Fibroblast of lung (primary cell): Measurements from ENCODE around the gene MACO1. TPM values are rescaled to one million over a fixed set of nuclear protein-coding genes. Genes with fewer than 3 reads are reported as not detected.

Experiments used
- DNase-seq, 2 donors: peaks; one replicate each; pipeline versions ENCODE4 v3.0.0 to v3.0.0-alpha.2; 2010; ENCODE audit warnings: low read depth in 2 of 2
- H2AFZ ChIP-seq: 2 replicates; pipeline ENCODE4 v1.5.1; 2012; ENCODE audit warnings: low read length, control low read depth, inconsistent platforms
- H3K27ac ChIP-seq: 2 replicates; pipeline ENCODE4 v1.5.1; 2011; ENCODE audit warnings: low read length, control low read depth; ENCODE audit not compliant: insufficient read depth
- H3K27me3 ChIP-seq: 2 replicates; pipeline ENCODE4 v1.5.1; 2011; ENCODE audit warnings: mild to moderate bottlenecking, low read length; ENCODE audit not compliant: control insufficient read depth, insufficient read depth
- H3K36me3 ChIP-seq: 2 replicates; pipeline ENCODE4 v1.5.1; 2011; ENCODE audit warnings: low read length; ENCODE audit not compliant: control insufficient read depth, insufficient read depth
- H3K4me1 ChIP-seq: 2 replicates; pipeline ENCODE4 v1.5.1; 2011; ENCODE audit warnings: low read length; ENCODE audit not compliant: control insufficient read depth, insufficient read depth; ENCODE audit errors: extremely low read depth
- H3K4me2 ChIP-seq: 2 replicates; pipeline ENCODE4 v1.5.1; 2011; ENCODE audit warnings: low read length, control low read depth; ENCODE audit not compliant: insufficient read depth; ENCODE audit errors: extremely low read depth
- H3K4me3 ChIP-seq, 4 experiments: fragments of 200-600 bp in 1 of 4; sonication (generic) in 1 of 4; replicated peaks in 1 of 4; 2 replicates each; pipeline ENCODE4 v1.5.1; 2011 to 2016; ENCODE audit warnings: low read length in 4 of 4, low read depth in 3 of 4, mild to moderate bottlenecking in 3 of 4, control low read depth in 2 of 4, inconsistent platforms in 1 of 4, mixed read lengths in 1 of 4; ENCODE audit not compliant: insufficient read depth in 1 of 4; ENCODE audit errors: control extremely low read depth in 1 of 4
- H3K79me2 ChIP-seq: 2 replicates; pipeline ENCODE4 v1.5.1; 2012; ENCODE audit warnings: mild to moderate bottlenecking, low read length, inconsistent platforms; ENCODE audit not compliant: control insufficient read depth, insufficient read depth
- H3K9ac ChIP-seq: 2 replicates; pipeline ENCODE4 v1.5.1; 2011; ENCODE audit warnings: mild to moderate bottlenecking, low read length, control low read depth; ENCODE audit not compliant: insufficient read depth
- H3K9me3 ChIP-seq: 2 replicates; pipeline ENCODE4 v1.5.1; 2012; ENCODE audit warnings: low read depth, low read length; ENCODE audit not compliant: control insufficient read depth, insufficient read depth
- H4K20me1 ChIP-seq: 2 replicates; pipeline ENCODE4 v1.5.1; 2011; ENCODE audit warnings: low read length; ENCODE audit not compliant: control insufficient read depth, insufficient read depth; ENCODE audit errors: extremely low read depth
- EZH2 ChIP-seq: IDR thresholded peaks from 2 replicates; pipeline ENCODE4 v1.5.1; 2012; ENCODE audit warnings: low read length, control low read depth, mild to moderate bottlenecking; ENCODE audit errors: missing control alignments
- polyA plus RNA-seq, 2 donors: library from polyadenylated mRNA; depleted of rRNA in 1 of 2; stranded (reverse) in 1 of 2; unstranded in 1 of 2; fragments of >200 nt; gene quantifications; 2 replicates each; pipeline ENCODE4 v1.2.1, GENCODE V29; 2011 to 2012; ENCODE audit warnings: missing spikeins in 1 of 2
- total RNA-seq: library from RNA; depleted of rRNA; stranded (reverse); fragments of >200 nt; gene quantifications from 2 replicates; pipeline ENCODE4 v1.2.1, GENCODE V29; 2014
- TF ChIP-seq, protein P1 (sequence below), 2 donors: IDR thresholded peaks in 1 of 2; conservative IDR thresholded peaks in 1 of 2; 1 replicate in 1 of 2; 2 replicates in 1 of 2; pipeline ENCODE4 v1.5.1; 2011 to 2012; ENCODE audit warnings: low read length in 2 of 2, control low read depth in 1 of 2, inconsistent platforms in 1 of 2, low read depth in 1 of 2, mild to moderate bottlenecking in 1 of 2

Gene MACO1
- total and polyA plus RNA-seq, 2 donors (not counting 1 experiment from before 2014, with no cell fraction given): 14.2 to 17.5 TPM

DNA sequence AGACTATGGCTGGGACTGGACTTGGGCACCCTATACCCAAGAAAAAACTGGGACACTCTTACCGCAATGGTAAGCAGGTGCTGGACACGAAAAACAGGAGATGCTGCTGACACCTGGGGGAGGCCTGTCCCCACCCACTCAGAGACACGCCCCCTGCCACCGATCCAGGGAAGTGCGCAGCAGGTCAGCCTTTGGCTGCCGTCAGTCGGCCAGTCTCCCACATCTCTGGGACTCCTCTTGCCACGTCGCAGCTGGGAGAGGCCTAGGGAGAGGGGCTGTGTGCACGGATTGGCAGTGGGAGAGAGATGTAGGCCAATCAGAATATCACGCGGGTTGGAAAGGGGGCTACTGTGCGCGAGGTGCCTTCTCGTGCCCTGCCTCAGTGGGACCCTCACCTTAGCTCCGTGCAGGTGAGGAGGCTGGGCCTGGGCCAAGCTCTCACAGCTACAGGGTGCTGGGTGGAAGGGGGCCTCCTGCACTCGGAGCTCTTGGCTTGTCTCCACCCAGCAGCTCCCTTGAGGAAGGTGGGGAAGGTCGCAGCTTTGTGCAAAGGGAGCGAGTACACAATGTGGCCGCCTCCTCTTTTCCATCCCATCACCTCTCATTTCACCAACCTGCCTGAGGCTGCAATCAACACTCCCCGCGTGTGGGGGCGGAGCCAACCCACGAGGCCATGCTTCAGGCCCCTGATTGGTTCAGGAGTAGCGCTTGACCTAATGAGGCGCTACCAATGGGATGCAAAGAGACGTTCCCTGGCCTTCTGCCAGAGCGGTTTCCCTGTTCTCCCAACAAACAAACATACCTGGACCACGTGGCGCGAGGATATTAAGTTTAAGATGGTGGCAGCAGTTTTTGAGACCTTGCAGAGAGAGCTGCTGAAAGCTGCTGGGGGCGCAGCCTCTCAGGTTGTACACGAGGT is 87.0 kb downstream of the MACO1 start:
- Histone ChIP-seq H3K27me3 (no peaks in the 10 kb centered on the region), H3K9me3 (no peaks in the 10 kb centered on the region), H2AFZ (no peak overlapping the region), H4K20me1 (no peaks in the 10 kb centered on the region), H3K4me1 (no peaks in the 10 kb centered on the region), H3K9ac (no peak overlapping the region), H3K27ac (no peak overlapping the region), H3K79me2 (no peaks in the 10 kb centered on the region), H3K4me3 (no peak overlapping the region), H3K36me3 (no peaks in the 10 kb centered on the region), H3K4me2 (no peak overlapping the region)
- TF ChIP-seq, protein P1, sequence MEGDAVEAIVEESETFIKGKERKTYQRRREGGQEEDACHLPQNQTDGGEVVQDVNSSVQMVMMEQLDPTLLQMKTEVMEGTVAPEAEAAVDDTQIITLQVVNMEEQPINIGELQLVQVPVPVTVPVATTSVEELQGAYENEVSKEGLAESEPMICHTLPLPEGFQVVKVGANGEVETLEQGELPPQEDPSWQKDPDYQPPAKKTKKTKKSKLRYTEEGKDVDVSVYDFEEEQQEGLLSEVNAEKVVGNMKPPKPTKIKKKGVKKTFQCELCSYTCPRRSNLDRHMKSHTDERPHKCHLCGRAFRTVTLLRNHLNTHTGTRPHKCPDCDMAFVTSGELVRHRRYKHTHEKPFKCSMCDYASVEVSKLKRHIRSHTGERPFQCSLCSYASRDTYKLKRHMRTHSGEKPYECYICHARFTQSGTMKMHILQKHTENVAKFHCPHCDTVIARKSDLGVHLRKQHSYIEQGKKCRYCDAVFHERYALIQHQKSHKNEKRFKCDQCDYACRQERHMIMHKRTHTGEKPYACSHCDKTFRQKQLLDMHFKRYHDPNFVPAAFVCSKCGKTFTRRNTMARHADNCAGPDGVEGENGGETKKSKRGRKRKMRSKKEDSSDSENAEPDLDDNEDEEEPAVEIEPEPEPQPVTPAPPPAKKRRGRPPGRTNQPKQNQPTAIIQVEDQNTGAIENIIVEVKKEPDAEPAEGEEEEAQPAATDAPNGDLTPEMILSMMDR (conservative IDR thresholded peaks at IDR 0.05 in 1 of 2, IDR thresholded peaks at IDR 0.05 in 1 of 2; ENCODE audit: low read depth in 1 of 2, low read length in 2 of 2): no peak
- no peak for TF ChIP-seq EZH2
- no peak for DNase-seq

DNA sequence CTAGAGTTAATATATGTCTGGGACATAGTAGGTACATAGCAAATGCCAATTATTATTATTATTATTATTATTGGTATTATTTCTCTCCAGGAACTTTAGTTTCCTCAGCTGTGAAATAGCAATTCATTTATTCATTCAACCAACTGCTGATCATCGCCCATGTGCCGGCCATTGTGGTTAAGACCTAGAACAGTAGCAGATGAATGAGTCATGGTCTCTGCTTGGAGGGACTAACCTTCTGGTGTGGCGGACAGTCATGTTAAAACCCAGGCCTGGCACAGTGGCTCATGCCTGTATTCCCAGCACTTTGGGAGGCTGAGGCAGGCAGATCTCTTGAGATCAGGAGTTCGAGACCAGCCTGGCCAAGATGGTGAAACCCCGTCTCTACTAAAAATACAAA is 88.9 kb downstream of the MACO1 start:
- H3K4me3 ChIP-seq: no peak overlapping the region
- H3K4me1 ChIP-seq: no peaks in the 10 kb centered on the region
- H3K9me3 ChIP-seq: no peaks in the 10 kb centered on the region
- peak; percentile 56 to 86 for DNase-seq
- no peak overlapping the region for H3K9ac ChIP-seq
- no peak for TF ChIP-seq EZH2
- H3K27ac ChIP-seq: no peak overlapping the region
- H3K27me3 ChIP-seq: peaks cover 2% of the 10 kb centered on the region
- H3K79me2 ChIP-seq: no peaks in the 10 kb centered on the region
- H3K4me2 ChIP-seq: no peak overlapping the region
- no peak overlapping the region for H2AFZ ChIP-seq
- no peaks in the 10 kb centered on the region for H3K36me3 ChIP-seq
- no peaks in the 10 kb centered on the region for H4K20me1 ChIP-seq

DNA sequence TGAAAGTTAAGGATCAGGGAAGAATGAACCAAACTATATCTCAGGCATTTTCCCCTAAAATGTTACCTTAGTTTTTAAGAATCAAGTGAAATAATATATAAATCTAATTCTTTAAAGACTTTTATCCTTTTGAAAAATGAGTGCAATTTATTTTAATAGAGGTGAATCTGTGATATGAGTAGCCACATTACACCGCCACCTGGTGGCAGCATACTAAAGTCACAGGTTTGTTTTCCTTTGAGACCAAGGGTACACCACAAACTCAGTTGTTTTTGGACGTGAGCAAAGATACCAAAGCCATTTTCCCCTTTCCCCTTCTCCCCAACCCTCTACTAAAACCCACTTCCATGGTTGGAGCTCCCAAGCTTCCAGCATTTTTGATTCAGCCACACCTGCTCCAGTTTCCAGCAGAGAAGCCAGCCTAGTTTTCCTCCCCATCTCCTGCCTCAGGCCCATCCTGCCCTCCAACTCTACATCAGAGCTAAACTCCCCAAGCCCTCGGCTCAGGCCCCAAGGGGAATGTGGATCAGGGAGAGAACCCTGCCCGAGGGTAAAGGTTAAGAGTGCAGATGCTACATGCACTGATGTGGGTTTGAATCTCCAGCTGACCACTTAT is 89.9 kb downstream of the MACO1 start:
- peak; percentile 45 to 74 for DNase-seq
- H3K36me3 ChIP-seq: no peaks in the 10 kb centered on the region
- H3K4me2 ChIP-seq: no peak overlapping the region
- H2AFZ ChIP-seq: no peak overlapping the region
- no peaks in the 10 kb centered on the region for H3K9me3 ChIP-seq
- H3K27ac ChIP-seq: no peak overlapping the region
- no peaks in the 10 kb centered on the region for H4K20me1 ChIP-seq
- H3K4me3 ChIP-seq: no peak overlapping the region
- H3K79me2 ChIP-seq: no peaks in the 10 kb centered on the region
- H3K27me3 ChIP-seq: peaks cover 2% of the 10 kb centered on the region
- no peaks in the 10 kb centered on the region for H3K4me1 ChIP-seq
- no peak for TF ChIP-seq EZH2
- TF ChIP-seq, protein P1 (conservative IDR thresholded peaks at IDR 0.05 in 1 of 2, IDR thresholded peaks at IDR 0.05 in 1 of 2; ENCODE audit: low read depth in 1 of 2, low read length in 2 of 2): peak; percentile 77 to 79
- no peak overlapping the region for H3K9ac ChIP-seq
